G401 (cell line): ENCODE results near the gene FSTL4. TPM values are rescaled to one million over a fixed set of nuclear protein-coding genes. Genes with fewer than 3 reads are reported as not detected.
"Not testable (repeated sequence)": the region's sequence is repeated elsewhere in the genome, so short reads cannot be mapped to it uniquely, and the experiment has no call there.

Source experiments
- DNase-seq: peaks from one replicate; pipeline ENCODE4 v3.0.0-alpha.2; 2015; ENCODE audit warnings: low spot score
- in situ Hi-C: cut with HindIII; loops from 2 replicates; pipeline ENCODE4 v1.10.0; 2016; ENCODE audit warnings: low sequenced_read_pairs, mixed read lengths
- total RNA-seq: library from RNA; depleted of rRNA; stranded (reverse); fragments of >200 nt; shearing (Covaris generic); gene quantifications from 2 replicates; pipeline ENCODE4 v1.2.3, GENCODE V29; 2014

Gene FSTL4
- total RNA-seq, 1 experiment from 2014 or later: not detected

DNA sequence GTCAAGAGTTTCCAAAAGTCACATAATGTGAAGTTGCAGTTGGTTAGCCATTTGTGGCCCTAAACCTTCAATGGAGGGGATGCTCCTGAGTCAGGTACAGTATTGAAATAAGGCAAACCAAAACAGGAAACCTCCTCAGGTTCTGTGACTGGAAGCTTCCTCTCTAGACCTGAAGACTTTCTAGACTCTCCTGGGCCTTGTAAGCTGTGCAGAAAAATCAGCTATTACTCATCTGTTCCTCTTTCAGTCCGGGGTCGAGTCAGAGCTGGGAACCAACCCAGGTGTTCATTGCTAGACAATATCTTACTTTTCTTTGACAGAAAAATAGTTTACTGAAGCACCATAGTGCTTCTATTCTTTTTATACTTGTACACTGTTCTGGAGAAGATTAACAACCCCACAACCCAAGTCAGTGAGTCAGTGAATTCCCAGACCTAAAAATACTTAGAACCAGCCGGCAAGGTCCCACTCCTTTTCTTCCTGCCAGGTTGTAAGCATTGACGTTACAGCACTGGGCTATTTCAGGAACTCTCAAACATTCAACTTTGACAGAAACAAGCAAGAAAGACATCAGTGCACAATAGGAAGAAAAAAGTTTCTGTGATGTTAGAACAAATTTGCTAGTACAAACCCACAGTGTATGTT is 47.3 kb downstream of the FSTL4 start:
- in situ Hi-C loops: no loop called here
- DNase-seq: no peak

DNA sequence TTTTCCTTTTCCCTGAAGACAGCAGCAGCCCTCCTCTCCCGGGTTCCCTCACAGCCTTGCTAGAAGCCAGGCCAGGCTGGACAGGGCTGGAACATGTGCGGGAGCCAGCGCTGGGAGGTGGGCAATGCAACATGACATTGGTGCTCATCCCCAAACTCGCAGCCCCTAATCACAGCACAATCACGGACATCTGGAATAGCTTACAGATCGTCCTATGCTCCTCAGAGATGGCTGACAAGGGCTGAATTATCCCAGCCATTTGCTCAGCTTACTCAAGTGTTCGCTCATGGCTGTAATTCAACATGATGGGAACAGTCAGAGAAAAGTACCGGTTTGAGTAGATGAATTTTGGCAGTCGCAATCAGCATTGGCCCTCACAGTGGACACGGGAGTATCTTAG is 49.8 kb downstream of the FSTL4 start:
- in situ Hi-C loops: no loop called here
- no peak for DNase-seq

GRCh38 chr5:133559960-133560359 is 52.4 kb downstream of the FSTL4 start:
- in situ Hi-C loops: no loop called here
- DNase-seq: no peak

GRCh38 chr5:133556551-133556950 is 55.8 kb downstream of the FSTL4 start:
- in situ Hi-C loops: no loop called here
- DNase-seq: no peak

DNA sequence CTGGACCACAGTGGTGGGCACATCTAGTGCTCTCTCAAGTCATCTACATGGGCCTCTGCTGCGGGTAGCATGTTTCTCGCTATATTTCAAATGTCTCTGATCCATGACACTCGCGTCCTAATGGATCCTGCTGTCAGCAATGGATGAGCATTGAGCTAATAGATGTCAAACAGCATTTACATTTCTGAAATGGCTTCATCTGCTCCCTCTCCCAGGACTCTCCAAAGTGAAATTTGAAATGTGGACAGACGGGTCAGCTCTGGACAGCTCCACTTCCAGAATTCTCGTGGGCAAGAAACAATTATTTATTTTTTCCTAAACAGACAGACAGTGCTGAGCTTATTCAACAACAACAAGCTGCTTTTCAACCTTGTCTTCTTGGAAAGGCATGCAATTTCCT is 58.1 kb downstream of the FSTL4 start:
- no peak for DNase-seq
- in situ Hi-C loops: no loop called here

DNA sequence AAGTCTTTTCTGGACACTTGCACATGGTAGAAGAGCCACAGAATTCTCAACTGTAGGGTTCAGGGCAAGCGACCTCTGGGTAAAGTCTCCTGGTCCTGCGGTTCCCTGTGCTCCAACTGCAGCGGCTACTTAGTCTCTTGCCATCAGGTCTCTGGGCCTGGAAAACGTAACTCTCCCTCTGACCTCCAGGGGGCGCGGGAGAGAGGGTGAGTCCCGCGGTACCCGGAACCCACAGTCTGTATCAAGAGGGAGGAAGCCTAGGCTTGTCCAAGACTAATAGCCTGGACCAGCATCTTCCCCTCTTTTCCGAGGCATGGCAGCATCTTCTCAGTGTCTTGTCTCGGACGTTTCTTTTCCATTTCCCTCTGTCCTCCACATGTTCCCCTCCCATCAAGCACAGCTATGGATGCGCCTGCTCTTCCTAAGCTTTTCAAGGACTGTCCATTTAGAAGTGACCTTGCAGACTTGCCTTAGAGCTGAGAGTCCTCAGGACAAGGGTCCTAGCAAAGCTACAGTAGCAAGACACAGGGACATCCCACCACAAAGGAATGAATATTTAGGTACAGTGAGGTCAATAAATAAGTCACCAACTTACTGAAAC is 59.3 kb downstream of the FSTL4 start:
- DNase-seq: peak; percentile 22
- in situ Hi-C loops: no loop called here

GRCh38 chr5:133546500-133546899 is 65.8 kb downstream of the FSTL4 start:
- DNase-seq: no peak
- in situ Hi-C loops: no loop called here

DNA sequence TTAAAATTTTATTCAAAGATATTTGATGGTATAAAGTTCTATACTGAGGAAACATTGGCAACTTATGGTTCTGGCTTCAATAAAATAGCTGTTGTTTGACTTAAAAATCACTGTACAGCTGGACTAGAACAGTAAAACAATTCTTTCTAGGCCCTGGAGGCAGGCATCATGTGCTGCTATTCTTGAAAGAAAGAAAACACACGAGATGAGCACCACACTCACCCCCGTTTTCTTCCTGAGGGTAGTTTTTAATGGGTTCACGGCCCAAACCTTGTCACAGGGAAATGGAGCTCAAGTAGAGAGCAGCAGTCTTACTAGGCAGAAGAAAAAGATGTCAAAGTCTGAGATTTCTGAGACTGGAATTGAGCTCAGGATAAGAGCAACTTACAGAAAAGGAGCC is 68.0 kb downstream of the FSTL4 start:
- in situ Hi-C loops: no loop called here
- no peak for DNase-seq

- no peak for DNase-seq
- in situ Hi-C loops: no loop called here
These were observed 72.5 kb downstream of the FSTL4 start for GRCh38 chr5:133539818-133540217.

DNA sequence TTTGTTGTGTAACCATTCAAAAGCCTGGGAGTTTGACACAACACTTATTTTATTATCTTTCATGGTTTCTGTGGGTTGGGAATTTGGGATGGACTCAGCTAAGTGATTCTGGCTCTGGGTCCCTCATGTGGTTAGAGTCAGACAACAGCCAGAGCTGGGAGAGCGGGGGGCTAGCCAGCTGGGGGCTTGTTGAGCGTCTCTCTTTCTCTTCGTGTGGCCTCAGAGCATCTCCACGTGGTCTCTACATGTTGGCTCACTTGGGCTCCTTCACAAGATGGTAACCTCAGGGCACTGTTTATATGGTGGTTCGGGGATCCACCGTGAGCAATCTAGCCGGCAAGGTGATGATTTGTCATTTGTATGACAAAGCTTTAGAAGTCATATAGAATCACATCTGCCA is 73.6 kb downstream of the FSTL4 start:
- in situ Hi-C loops: no loop called here
- no peak for DNase-seq

DNA sequence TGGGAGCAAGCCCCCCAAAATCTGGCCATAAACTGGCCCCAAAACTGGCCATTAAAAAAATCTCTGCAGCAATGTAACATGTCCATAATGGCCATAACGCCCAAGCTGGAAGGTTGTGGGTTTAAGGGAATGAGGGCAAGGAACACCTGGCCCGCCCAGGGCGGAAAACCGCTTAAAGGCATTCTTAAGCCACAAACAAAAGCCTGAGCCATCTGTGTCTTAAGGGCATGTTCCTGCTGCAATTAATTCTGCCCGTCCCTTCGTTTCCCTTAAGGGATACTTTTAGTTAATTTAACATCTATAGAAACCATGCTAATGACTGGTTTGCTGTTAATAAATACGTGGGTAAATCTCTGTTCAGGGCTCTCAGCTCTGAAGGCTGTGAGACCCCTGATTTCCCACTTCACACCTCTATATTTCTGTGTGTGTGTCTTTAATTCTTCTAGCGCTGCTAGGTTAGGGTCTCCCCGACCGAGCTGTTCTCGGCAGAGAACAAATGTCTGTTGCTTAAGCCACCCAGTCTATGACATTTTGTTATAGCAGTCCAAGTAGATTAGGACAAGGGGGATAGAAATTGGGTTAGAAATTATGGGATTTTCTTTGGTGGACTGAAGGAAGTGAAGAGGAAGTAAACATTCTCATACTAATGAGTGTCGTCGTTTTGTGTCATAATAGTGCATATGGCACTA is 77.0 kb downstream of the FSTL4 start:
- DNase-seq, in situ Hi-C loops: not testable (repeated sequence)

DNA sequence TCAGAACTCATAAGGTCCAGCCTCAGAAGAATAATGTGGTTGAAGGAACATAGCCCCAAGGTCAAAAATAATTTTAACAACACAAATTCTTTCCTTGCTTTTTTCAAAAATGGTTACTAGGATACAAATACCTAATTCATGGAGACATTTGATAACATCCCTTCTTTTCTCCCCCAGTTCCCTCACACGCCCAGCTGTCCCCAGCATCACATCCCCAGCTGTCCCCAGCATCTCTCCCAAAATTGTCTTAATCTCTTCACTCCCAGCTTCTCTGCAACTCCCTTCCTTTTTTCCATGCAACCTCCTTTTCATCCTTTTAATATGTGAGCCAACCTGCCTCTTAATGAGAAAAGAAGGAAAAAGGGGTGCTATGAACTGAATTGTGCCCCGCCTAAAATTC is 77.8 kb downstream of the FSTL4 start:
- DNase-seq: no peak
- in situ Hi-C loops: no loop called here

DNA sequence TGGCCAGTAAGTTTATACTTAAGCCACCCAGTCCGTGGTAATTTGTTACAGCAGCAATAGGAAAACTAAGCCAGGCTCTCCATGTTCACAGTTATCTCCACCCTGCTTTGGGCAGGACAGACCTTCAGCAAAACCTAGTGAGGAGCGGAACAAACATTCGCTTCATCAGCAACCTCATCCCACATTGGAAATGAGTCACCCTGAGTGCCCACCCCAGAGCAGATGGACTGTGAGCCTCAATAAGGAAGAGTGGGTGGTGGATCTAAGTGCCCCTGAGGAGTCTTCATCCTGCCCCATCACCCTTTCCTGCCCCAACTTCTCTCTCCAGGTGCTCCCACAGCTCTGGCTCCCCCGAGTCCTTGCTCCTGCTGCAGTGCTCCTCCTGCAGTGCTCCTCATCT is 78.8 kb downstream of the FSTL4 start:
- in situ Hi-C loops: no loop called here
- DNase-seq: no peak

- no peak for DNase-seq
These were observed 80.7 kb downstream of the FSTL4 start for GRCh38 chr5:133531594-133531993.

DNA sequence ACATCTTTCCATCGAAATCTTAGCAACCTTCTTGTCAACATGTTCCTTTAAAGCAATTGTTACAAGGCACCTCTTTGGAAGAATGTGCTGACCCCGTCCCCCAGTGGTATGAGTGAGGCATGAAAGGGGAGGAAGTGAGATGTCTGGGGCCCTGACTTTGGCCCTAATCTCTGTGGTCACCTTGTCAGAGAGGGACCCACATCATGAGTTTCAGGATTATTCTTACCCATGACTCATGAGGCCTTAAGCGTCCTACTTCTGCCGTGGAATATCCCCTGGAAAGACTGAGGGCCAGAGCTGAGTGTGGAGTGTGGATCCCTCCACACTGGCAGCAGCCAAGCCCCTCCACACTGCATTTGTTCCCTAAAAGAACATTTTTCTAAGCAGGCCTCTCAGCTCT is 81.2 kb downstream of the FSTL4 start:
- no peak for DNase-seq
- in situ Hi-C loops: no loop called here

More at GRCh38 chr5:133531594-133531993, 80.7 kb downstream of the FSTL4 start:
- in situ Hi-C loops: no loop called here

DNA sequence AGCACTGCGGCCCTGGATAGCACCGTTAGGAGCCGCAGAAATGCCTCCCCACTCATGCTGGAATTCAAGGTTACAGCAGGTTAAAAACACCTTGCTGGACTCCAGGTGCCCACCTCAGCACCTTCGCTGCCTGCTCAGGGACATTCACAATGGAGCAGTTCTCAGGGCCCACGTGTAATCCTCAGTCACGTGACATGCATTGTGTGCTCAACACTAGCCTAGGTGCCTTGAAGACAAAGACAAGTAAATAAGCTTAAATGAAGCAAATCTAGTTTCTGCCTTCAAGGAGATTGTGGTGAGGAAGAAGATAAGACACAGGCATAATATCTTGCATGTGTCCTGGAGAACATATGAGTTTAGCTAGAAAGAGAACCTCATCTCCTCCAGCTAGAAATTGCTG is 82.1 kb downstream of the FSTL4 start:
- in situ Hi-C loops: no loop called here
- no peak for DNase-seq

GRCh38 chr5:133528841-133529240 is 83.5 kb downstream of the FSTL4 start:
- no peak for DNase-seq
- in situ Hi-C loops: no loop called here

DNA sequence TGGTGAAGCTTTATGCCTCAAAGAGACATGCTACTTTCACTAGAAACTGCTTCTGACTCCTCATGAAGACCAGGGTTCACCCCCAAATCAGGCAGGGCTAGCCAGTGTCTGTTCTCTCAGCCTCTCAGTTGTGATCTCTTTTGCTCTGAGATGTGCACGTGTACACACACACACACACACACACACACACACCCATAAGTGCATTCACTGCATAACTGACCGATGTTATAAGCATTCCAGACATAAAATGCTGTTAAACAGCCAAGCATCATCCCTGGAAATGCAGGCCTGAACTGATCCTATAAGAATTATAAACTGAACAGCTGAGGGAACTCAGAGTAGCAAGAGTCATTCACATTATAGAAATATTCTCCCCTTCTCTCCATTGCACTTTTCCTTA is 85.0 kb downstream of the FSTL4 start:
- in situ Hi-C loops: no loop called here
- no peak for DNase-seq

DNA sequence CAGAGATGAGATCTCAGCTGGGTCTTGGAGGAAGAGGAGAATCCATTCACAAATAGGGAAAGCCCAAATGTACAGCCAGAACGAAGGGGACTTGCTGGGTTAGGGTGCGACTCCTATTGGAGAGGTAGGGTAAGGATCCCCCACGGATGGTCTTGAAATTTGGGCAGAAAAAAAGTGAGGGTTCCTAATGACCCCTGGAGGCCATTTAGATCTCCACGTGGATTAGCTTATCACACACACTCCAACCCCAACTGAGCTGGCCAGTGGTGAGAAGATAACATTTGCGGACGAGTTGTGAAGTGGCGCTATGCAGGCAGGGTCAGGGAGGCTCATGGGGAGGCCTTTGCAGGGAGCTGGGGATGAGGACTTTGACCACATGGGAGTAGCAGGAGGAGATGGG is 86.0 kb downstream of the FSTL4 start:
- DNase-seq: no peak
- in situ Hi-C loops: no loop called here

- DNase-seq: no peak
- in situ Hi-C loops: no loop called here
These were observed 87.2 kb downstream of the FSTL4 start for GRCh38 chr5:133525126-133525525.

DNA sequence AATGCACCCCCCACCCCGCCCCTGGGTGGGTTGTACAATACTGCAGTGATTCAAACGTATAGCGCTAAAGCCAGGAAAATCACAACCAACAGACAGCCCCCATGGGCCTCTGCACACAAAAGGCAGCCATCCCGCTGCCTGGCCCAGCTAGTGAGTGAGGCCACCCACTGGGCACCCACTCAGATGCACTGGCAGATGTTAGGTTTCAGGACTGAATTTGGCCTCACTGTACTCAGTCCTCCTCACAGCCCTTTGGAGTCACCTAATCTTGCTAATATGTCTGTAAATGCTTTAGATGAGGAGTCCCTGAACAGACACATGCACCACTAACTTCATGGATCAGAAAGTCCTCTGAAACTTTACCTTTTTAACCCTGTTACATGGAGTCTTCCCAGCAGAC is 87.7 kb downstream of the FSTL4 start:
- DNase-seq: no peak
- in situ Hi-C loops: no loop called here
